HG03039 (cell line): ENCODE measurements around the gene PLAAT5.

Source experiments
- ATAC-seq: cut with Tn5 transposase; IDR thresholded peaks from one replicate; pipeline ENCODE4 v1.9.1; 2021; ENCODE audit warnings: mild to moderate bottlenecking, moderate library complexity; ENCODE audit not compliant: unreplicated experiment

Gene PLAAT5

DNA sequence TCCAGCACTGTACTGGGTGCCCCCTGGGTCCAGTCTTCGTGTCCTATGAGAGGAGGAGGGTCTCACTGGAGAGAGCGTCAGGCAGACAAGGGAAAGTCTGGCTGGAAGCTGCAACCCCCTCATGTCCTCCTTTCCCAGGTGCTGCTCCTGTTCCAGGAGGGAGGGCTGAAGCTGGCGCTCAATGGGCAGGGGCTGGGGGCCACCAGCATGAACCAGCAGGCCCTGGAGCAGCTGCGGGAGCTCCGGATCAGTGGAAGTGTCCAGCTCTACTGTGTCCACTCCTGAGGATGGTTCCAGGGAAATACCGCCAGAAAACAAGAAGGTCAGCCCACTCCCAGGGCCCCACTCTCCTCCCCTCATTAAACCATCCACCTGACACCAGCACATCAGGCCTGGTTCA, 25.1 kb upstream of the PLAAT5 start:
- no peak for ATAC-seq

DNA sequence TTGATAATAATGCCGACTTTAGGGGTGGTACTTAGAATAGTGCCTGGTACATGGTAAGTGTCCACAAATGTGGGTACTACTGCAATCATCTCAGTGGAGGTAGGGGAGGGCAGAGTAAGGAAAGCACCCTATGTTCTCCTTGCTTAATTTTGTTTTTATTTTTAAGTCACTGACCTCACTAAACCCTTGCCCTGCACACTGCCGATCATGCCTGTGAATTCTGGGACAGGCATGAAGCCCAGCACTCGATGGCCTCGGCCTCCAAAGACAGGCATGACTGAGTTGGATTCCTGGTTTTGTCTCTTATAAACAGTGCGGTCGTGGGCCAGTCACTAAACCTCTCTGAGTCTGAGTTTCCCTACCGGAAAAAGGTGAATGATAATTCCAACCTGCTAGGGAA, 21.8 kb upstream of the PLAAT5 start:
- no peak for ATAC-seq

DNA sequence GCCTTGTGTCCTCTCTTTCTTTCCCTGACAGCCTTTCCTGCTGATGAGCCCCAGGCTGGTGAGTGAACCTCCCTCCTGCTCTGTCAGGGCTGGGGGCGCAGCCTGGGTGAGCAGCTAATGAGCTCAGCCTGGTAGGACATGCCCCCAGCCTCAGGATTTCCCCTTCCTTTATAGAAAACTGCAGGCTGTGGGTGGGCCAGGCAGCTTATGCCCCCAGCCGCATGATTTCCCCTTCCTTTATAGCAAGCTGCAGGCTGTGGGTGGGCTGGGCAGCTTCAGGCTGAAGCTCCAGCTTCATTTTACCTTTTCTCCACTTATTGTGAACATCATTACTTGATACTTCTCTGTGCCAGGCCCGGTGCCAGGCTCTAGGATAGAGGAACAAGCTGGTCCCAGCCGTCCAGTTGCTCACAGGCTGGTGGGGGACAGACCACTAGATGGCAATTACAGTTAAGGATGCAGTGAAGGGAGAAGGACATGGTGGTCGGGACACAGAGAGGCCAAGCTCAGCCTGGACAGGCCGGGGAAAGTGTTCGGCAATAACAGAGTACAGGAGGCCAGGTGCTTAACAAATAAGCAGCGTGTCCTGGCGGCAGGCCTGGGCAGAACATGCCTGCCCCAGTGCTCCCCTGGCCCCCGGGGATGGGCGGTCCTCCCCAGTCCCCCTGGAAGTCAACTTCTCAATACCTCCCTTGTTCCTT, 20.2 kb upstream of the PLAAT5 start:
- no peak for ATAC-seq

DNA sequence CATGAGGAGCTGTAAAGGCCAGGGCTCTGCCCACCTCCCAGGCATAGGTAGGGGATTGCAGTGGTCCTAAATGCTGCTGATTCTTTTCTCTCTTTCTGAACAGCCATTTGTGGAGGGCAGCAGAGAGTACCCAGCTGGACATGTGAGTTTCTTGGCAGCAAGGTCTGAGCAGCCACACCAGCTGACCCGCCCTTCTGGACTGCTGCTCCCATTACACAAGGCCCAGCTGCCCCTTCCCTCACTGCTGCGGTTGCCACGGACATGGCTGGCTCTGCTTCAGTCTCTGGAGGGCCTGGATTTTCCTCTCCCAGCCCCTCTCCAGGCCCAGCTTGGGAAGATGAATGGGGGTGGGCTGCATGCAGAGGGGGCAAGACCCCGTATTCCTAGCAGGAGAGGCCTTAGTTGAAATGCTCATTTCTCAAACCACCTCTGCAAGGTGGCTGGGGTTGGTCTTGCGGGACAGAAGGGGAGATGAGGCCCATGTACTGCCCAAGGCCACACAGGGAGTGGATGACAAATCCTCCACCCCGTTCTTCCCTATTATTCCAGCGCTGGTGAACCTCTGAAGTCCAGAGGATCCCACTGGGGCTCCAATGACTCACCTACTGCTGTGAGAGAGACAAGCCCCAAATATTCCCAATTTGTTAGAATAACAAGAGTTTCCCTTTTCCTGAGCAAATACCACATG, 19.5 kb upstream of the PLAAT5 start:
- no peak for ATAC-seq

DNA sequence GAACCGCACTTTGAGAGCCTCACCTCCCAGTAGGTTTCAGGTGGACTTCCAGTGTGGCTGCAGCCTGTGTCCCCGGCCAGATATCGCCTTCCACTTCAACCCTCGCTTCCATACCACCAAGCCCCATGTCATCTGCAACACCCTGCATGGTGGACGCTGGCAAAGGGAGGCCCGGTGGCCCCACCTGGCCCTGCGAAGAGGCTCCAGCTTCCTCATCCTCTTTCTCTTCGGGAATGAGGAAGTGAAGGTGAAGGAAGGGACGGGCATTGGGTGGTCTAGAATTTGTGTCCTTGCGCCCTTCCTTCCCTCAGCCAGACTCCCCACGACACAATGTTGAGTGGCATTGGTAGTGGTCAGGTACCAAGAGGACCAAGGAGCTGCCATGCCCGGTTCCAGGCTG, 17.8 kb upstream of the PLAAT5 start:
- ATAC-seq: no peak

DNA sequence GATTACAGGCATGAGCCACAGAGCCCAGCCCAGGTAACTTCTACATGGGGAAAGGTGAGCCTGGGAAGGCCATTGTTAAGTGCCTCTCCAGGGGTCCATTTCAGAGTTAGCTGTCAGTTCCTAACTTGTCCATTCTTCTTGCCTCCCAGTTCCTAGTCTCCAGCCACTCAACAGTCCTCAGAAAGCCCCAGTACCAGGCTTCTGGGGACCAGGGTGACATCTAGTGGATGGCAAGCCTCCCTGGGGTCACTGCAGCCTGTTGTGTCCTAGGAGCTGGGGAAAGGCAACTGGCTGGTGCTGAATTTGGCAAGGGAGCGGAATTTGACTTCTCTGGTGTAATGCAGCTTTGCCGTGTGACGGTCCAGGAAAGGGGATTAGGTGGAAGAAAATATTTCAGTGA, 17.0 kb upstream of the PLAAT5 start:
- no peak for ATAC-seq

DNA sequence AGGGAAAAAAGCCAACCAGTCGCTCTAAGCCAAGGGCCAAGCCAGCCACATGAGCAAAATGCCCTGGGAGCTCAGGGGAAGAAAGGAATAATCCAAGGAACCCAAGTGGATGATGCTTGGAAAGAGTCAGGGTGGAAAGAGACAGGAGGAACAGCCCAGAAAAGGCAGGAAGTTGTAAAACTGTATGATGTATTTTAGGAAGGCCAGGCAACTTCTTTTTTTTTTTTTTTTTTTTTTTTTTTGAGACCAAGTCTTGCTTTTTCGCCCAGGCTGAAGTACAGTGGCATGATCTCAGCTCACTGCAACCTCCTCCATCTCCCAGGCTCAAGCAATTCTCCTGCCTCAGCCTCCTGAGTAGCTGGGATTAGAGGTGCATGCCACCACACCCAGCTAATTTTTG, 16.5 kb upstream of the PLAAT5 start:
- ATAC-seq: no peak

DNA sequence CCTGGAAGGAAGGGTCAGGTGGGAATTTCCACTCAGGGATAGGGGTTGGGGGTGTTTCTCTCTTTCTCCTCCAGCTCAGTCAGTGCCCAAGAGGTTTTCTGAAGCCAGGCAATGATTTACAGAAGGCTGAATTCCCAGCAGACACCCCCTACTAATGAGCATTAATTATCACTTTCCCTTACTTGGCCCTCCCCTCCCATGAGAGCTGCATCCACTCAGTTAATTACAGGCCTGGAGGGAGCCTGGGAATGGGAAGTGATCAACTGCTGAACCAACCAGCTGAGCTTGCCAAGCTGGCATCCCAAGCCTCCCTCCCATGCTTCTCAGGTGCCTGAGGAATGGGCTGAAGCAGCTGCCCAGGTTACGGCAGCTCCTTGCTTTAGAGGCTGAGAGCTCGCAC, 15.9 kb upstream of the PLAAT5 start:
- no peak for ATAC-seq

DNA sequence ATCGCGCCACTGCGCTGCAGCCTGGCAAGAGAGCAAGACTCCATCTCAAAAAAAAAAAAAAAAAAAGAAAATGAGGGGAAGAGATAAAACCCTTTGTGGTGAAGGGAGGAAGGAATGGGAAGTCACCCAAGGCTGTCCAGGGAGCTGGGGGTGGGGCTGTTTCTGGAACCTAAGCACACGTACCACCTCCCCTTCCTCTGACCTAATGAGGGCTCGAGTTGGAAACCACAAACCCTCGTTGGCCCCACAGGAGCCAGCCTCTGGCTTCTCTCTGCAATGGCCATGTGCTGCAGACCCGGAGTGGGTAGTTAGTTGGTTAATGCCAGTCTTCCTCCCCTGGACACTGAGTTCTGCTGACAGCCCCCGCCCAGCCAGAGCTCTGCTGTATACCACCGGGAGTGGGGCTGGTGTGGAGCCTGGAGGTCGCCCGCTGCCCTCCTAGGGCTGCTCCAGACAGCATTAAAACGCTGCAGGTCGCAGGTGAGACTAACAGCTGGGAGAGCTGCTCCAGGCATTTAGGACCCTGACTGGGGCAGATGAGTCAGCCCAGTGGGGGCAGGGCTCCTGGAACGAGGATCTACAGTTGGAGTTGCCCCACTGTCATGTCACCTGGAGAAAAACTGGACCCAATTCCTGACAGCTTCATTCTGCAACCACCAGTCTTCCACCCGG, 15.0 kb upstream of the PLAAT5 start, which contains the start of gene LGALS12:
Gene LGALS12 (plus strand): TSS at position 228 of the 672 bp plus-strand sequence. CDS start 375 bp downstream, at position 603.
- ATAC-seq: no peak

DNA sequence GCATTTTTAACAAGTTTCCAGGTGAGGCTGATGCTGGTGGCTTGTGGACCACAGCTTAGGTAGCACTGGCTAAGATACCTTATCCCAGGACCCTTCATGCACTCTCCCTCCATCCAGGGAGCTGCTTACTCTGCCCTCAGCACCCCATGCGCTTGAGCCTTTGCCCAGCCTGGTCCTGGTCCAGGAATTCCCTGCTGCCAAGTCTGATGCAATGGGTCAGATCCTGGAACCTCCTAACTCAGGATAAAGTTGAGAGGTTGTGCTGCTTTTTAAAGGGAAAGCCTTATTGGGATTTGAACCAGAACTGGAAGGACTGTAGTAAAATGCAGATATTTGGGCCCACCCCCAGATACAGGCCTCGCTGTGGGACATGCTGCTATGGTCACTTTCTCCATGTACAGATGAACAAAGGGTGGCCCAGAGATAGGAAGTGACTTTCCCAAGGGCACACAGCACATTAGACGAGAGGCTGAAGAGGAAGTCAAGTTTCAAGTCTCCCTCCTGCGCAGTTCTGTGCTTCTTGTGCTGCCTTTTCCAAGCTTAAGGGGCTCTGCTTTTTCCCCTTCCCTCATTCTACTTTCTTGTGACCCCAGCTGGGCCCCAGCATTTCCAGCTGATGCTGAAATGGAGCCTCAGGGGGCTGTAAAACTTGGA, 14.1 kb upstream of the PLAAT5 start:
- no peak for ATAC-seq

DNA sequence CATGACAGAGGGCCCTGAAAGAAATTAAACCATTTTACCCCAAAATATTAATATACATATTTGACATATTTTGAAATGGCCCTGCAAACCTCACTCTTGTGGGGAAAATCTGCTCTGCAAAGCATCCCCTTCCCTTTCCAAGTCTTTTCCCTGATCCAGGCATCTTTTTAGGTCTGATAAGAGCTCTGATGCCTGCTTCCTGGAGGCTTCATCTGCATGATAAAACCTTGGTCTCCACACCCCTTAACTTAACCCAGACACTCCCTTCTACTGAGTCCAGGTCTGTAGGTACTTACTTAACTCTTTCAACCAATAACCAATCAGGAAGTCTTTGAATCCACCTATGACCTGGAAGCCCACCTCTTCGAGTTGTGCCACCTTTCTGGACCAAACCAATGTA, 13.1 kb upstream of the PLAAT5 start:
- ATAC-seq: no peak

DNA sequence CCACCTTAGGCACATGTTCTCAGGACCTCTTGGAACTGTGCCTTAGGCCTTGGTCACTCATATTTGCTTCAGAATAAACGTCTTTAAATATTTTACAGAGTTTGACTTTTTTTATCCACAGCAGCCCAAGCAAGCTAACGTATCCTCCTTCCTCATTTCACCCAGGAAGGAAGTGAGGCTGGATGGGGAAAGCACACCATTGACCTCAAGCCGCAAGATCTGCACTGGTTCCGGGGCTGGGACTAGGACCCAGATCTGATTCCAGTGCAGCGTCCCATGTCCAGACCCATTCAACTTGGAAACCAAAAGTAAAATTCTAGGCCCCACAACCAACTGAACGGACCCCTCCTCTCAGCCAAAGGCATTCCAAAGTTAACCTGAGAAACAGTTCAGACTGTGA, 12.5 kb upstream of the PLAAT5 start:
- ATAC-seq: no peak

DNA sequence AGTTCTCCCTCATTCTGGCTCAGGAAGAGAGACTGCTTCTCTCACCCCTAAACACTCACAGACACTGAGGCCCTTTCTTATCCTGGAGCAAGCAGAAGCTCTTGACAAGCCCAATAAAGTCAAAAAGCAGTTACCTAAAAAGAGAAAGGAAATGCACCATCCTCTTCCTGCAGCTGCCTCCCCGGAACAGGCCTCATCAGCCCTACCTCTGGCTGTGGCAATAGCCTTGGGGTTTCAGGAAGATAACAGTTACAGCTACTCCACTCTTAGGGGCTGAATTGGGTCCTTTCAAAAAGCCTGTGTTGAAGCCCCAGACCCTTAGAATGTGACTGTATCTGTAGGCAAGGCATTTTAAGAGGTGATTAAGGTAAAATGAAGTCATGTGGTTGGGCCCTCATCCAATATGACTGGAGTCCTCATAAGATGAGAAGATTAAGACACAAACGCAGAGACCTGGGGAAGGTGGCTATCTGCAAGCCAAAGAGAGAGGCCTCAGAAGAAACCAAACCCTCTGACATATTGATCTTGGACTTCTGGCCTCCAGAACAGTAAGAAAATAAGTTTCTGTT, 11.4 kb upstream of the PLAAT5 start:
- ATAC-seq: no peak

DNA sequence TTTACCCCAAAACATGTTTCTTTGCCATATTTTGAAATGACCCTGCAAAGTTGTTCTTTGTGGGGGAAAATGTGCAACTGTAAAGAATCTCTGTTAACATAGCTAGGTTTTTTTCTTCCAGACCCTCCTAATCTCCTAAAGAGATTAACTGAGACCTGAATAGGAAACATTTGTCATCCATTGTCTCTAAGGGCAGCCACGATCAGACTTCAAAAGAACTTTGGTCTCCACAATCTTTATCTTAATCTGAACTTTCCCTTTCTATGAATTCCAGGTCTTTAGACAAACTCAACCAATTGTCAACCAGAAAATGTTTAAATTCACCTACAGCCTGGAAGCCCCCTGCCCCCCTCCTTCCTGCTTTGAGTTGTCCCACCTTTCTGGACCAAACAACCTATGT, 10.3 kb upstream of the PLAAT5 start:
- no peak for ATAC-seq

DNA sequence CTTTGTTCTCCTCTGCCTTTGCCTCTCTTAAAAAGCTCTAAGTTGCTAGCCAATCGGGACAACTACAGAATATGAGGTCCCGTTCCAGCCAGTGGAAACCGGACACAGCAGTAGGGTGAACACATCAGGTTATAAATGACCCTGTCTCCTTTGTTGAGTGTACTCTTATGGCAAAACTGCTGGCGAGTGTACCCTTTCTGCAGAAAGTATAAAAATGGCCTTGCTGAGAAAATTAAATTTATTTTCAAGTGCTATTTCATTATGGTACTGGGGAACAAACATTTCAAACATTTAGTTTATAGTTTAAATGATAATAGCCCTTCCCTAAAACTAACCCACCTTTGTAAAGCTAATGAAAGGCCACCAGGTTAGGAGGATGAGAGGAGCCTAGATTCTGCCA, 8.9 kb upstream of the PLAAT5 start:
- ATAC-seq: no peak

DNA sequence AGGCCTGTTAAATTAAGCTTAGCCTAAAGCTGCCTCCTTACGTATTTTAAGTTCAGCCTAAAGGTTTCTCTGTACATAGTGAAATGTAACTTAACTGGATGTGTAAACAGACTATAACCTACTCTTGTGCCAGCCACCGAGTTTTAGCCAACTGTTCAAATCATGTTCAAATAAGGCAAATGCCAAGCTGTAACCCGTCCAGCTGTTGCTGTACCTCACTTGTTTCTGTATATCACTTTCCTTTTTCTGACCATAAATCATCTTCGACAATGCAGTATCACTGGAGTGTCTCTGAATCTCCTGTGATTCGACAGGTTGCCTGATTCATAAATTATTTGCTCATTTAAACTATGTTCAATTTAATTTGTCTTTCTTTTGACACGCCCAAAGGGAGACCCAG, 4.0 kb upstream of the PLAAT5 start:
- no peak for ATAC-seq

DNA sequence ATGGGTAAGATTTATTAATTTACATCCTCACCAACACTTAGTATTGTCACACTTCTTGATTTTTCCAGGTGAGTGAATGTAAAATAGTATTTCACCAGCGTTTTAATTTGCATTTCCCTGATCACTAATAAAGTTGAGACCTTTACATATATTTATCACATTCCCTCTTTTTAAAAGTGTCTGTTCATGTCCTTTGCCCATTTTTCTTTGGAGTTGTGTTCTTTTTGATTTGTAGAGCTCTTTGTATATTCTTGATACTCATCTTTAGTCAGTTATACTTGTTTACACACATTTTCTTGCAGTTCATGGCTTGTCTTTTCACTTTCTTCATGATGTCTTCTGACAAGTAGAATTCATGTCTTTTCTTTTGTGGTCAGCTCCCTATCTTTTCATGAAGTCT, 2.2 kb upstream of the PLAAT5 start:
- ATAC-seq: no peak

DNA sequence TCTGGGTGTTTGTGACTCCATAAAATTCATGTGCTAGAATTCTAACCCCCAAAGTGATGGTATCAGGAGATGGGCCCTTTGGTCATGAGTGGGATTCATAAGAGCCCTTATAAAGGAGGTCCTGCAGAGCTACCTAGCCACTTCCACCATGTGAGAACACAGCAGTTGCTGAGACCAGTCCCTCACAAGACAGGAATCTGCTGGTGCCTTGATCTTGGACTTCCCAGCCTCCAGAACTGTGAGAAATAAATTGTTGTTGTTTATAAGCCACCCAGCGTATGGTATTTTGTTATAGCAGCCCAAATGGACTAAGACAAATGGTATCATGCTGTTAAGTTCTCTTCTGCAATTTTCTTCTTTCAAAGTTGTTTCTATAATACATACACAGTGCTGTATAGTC, 1.5 kb upstream of the PLAAT5 start:
- no peak for ATAC-seq

DNA sequence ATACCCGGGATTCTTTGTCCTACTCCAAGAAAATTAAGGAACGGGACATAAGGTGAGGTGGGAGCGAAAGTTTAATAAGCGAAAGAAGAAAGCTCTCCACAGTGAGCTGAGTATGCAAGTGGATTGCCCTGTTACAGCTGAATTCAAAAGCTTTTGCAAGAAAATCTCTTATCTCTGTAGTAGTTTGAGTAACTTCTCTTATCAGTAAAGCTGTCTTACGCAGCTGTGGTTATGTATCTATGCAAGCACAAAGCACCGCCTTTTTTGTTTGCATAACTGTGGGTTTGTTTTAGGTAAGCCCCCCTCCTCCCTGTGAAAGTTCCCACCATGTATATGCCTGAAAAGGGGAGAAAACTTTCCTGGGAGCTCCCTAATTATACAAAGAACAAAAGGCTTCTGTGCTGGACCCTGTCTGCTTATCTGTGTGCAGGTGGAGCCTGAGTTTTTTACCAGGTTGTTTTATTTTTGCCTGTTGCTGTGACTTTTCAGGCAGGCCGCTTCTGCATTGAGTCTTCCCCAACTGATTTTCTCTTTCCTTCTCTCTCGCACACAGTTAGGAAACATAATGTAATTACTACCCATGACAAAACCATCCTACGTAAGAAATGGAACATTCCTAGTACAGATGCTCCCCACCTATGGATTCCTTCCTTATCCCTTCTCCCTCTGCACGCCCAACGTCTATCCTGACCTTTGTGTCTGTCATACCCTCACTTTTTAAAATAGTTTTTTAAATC, 837 bp upstream of the PLAAT5 start:
- no peak for ATAC-seq

DNA sequence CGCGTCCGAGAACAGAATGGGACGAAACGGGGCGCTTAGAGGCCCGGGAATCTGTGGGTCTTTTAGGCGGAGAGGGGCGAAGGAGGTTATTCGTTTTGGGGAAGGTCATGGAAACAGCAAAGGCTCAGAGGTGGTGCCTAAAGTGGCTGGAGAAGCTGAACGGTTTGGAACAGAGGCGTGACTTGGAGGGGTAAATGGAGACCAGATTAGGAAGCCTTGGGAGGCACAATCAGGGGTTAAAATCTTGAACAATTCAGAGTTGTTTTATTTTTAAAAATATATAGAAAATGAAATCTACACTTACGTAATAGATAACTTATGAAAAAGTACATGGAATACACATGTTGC, 247 bp upstream of the PLAAT5 start:
- ATAC-seq: no peak

DNA sequence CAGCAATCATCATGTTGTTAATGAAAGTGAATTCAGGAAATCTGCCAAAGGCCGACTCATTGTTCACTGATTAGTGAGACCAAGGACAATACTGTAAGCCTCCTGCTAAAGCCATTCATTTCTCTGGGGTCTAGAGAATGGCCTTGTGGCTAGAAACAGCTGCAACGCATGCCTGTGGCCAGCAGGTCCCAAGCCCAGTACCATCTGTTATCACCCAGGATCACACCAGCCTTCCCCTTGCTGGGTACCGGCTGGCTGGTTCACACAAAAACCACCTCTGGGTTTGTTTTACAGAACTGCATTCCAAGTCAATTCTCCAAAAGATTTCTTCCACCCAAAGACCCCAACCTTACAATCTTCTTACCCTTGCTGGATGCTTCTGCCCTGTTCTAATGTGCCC, 1.1 kb downstream of the PLAAT5 start:
- no peak for ATAC-seq
